Measurements from ENCODE around the gene NDUFAF7. TPM values are rescaled to one million over a fixed set of nuclear protein-coding genes. Genes with fewer than 3 reads are reported as not detected.
"Not testable (repeated sequence)": the region's sequence is repeated elsewhere in the genome, so short reads cannot be mapped to it uniquely, and the experiment has no call there.

The NDUFAF7 gene
- total and polyA plus RNA-seq, 5 donors from 2014 or later, result 5.4 to 26.5 (median 7.1) TPM

DNA sequence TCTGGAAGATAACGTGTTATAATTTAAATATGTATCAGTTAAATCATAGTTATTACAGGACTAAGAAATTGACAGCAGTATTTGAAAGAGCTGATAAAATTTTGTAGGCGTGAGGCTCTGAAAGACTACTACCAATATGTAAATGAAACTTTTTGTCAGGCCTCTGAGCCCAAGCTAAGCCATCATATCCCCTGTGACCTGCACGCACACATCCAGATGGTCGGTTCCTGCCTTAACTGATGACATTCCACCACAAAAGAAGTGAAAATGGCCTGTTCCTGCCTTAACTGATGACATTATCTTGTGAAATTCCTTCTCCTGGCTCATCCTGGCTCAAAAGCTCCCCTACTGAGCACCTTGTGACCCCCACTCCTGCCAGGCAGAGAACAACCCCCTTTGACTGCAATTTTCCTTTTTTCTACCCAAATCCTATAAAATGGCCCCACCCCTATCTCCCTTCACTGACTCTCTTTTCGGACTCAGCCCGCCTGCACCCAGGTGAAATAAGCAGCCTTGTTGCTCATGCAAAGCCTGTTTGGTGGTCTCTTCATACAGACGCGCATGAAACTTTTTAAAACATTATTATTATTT lies 26.3 kb upstream of the NDUFAF7 start:
- ATAC-seq (ENCODE audit: low read depth in 2 of 2); H3K27me3 ChIP-seq (ENCODE audit: control insufficient read depth, insufficient read depth, low read length); H3K4me3 ChIP-seq (ENCODE audit: low read depth, low read length); H3K4me1 ChIP-seq (ENCODE audit: control insufficient read depth, insufficient read depth, low read length, poor library complexity, severe bottlenecking); H3K27ac Mint-ChIP-seq; H3K27ac ChIP-seq (ENCODE audit: insufficient read depth, low read length, poor library complexity, severe bottlenecking); H3K4me3 Mint-ChIP-seq; H3K27me3 Mint-ChIP-seq; DNase-seq: not testable (repeated sequence)
- H3K4me1 Mint-ChIP-seq, result peaks cover 36 to 47% (median 41%) of the 10 kb centered on the region in 4 donors
- peaks cover 14 to 29% of the 10 kb centered on the region in 2 experiments for H3K9me3 ChIP-seq (ENCODE audit: control insufficient read depth in 2 of 2, low read length in 2 of 2)
- H3K9me3 Mint-ChIP-seq, result peaks cover 6 to 44% (median 19%) of the 10 kb centered on the region in 7 donors
- H3K36me3 Mint-ChIP-seq, result peaks cover 80% of the 10 kb centered on the region
- peaks cover 91% of the 10 kb centered on the region for H3K36me3 ChIP-seq (ENCODE audit: control insufficient read depth, insufficient read depth, low read length)

DNA sequence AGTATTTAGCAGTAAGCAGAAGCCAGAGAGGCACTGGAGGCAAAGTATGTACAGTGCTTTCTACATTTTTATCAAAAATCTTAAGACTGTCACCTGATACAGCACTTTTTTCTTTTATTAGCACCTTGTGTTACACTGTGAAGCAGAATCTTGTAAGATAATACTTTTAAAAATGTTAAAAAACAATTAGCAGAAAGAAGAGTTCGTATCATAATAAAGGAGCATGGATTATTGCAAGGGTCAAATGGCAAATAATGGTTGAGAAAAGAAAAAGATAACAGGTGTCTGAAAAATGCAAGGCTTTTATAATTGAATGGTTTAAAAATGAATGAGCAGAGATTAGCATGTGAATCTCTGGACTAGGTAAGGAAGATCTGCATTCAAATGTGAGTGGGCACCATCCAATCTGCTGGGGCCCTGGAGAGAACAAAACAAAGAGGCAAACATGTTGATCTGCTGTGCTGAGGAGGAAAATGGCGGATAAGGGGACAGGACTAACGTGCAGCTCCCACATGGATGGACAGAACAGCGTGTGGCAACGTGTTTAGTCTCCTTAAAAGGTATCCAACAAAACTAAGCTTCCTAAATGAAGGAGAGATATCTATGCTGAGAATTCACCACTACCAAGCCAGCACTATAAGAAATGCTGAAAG lies 25.6 kb upstream of the NDUFAF7 start:
- peaks cover 6 to 49% (median 19%) of the 10 kb centered on the region in 7 donors for H3K9me3 Mint-ChIP-seq
- peaks cover 32 to 47% (median 38%) of the 10 kb centered on the region in 4 donors for H3K4me1 Mint-ChIP-seq
- H3K27ac Mint-ChIP-seq, result no peak overlapping the region
- peaks cover 87% of the 10 kb centered on the region for H3K36me3 Mint-ChIP-seq
- Histone ChIP-seq H3K36me3 (ENCODE audit: control insufficient read depth, insufficient read depth, low read length) (peaks cover 97% of the 10 kb centered on the region), H3K4me1 (ENCODE audit: control insufficient read depth, insufficient read depth, low read length, poor library complexity, severe bottlenecking) (peaks cover 3% of the 10 kb centered on the region), H3K27ac (ENCODE audit: insufficient read depth, low read length, poor library complexity, severe bottlenecking) (no peak overlapping the region), H3K27me3 (ENCODE audit: control insufficient read depth, insufficient read depth, low read length) (no peaks in the 10 kb centered on the region), H3K9me3 (ENCODE audit: control insufficient read depth in 2 of 2, low read length in 2 of 2) (peaks cover 14 to 32% of the 10 kb centered on the region in 2 experiments), H3K4me3 (ENCODE audit: low read depth, low read length) (no peak overlapping the region)
- ATAC-seq (ENCODE audit: low read depth in 2 of 2), result no peak
- H3K27me3 Mint-ChIP-seq, result no peaks in the 10 kb centered on the region
- H3K4me3 Mint-ChIP-seq, result no peak overlapping the region
- no peak for DNase-seq

DNA sequence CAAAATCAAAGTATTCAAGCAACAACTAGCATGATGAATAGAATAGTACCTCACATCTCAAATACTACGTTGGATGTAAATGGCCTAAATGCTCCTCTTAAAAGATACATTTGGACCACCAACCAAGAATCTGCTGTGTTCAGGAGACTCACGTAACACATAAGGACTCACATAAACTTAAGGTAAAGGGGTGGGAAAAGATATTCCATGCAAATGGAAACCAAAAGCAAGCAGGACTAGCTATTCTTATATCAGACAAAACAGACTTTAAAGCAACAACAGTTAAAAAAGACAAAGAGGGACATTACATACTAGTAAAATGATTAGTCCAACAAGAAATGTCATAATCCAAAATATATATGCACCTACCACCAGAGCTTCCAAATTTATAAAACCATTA lies 24.7 kb upstream of the NDUFAF7 start:
- Mint-ChIP-seq H3K36me3 (peaks cover 89% of the 10 kb centered on the region), H3K4me1 (peaks cover 27 to 38% (median 33%) of the 10 kb centered on the region in 4 donors), H3K9me3 (peaks cover 6 to 49% (median 19%) of the 10 kb centered on the region in 7 donors), H3K27ac (peak overlapping the region in 2 of 3 donors; percentile 0 to 22)
- not testable (repeated sequence) for H3K4me1 ChIP-seq (ENCODE audit: control insufficient read depth, insufficient read depth, low read length, poor library complexity, severe bottlenecking); H3K27ac ChIP-seq (ENCODE audit: insufficient read depth, low read length, poor library complexity, severe bottlenecking); H3K4me3 ChIP-seq (ENCODE audit: low read depth, low read length); ATAC-seq (ENCODE audit: low read depth in 2 of 2); H3K27me3 ChIP-seq (ENCODE audit: control insufficient read depth, insufficient read depth, low read length); DNase-seq; H3K4me3 Mint-ChIP-seq; H3K27me3 Mint-ChIP-seq
- H3K36me3 ChIP-seq (ENCODE audit: control insufficient read depth, insufficient read depth, low read length), result peaks cover 97% of the 10 kb centered on the region
- peaks cover 14 to 32% of the 10 kb centered on the region in 2 experiments for H3K9me3 ChIP-seq (ENCODE audit: control insufficient read depth in 2 of 2, low read length in 2 of 2)

DNA sequence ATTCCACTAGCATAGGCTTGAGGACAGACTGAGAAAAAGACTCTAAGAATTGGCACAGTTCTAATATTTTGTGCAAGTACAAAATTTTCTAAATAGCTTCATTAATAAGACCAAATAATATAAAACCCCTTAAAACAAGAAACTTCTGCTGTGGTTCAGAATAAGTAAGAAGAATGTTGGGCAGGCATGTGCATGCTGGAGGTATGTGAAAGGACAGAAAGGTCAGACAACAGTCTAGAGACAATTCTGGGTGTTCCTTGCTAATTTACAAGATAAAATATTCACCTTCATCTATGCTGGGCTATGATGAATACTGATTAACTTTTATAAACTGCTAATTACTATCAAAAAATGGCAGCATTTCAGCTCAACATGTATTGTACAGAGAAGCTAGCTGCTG lies 20.2 kb upstream of the NDUFAF7 start:
- peak overlapping the region in 1 of 3 donors; percentile 1 for H3K27ac Mint-ChIP-seq
- Histone ChIP-seq H3K4me1 (ENCODE audit: control insufficient read depth, insufficient read depth, low read length, poor library complexity, severe bottlenecking) (no peaks in the 10 kb centered on the region), H3K4me3 (ENCODE audit: low read depth, low read length) (no peak overlapping the region), H3K9me3 (ENCODE audit: control insufficient read depth in 2 of 2, low read length in 2 of 2) (peaks cover 13 to 25% of the 10 kb centered on the region in 2 experiments), H3K36me3 (ENCODE audit: control insufficient read depth, insufficient read depth, low read length) (peaks cover 95% of the 10 kb centered on the region), H3K27me3 (ENCODE audit: control insufficient read depth, insufficient read depth, low read length) (no peaks in the 10 kb centered on the region), H3K27ac (ENCODE audit: insufficient read depth, low read length, poor library complexity, severe bottlenecking) (no peak overlapping the region)
- H3K4me3 Mint-ChIP-seq, result no peak overlapping the region
- H3K36me3 Mint-ChIP-seq, result peaks cover 66% of the 10 kb centered on the region
- no peaks in the 10 kb centered on the region for H3K27me3 Mint-ChIP-seq
- DNase-seq (no peak), ATAC-seq (ENCODE audit: low read depth in 2 of 2) (no peak)
- peaks cover 6 to 40% (median 19%) of the 10 kb centered on the region in 7 donors for H3K9me3 Mint-ChIP-seq
- peaks cover 19 to 33% (median 25%) of the 10 kb centered on the region in 4 donors for H3K4me1 Mint-ChIP-seq

DNA sequence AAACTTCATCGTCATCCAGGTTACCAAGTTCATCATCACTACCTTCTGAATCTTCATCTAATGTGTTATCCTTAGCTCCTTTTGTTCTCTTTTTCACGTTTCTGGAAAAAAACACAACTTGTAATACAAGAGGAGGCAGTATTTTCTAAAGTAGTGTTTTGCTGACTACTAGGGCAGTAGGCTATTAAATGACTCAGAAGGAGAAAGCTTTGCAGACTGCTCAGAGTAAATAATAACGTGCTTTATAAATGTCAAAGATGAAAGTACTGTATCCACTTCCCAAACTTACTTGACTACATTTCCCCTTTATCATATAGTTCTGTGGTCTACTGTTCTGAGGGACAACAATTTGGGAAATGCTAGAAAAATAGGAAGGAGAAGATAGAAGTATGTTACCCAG lies 19.5 kb upstream of the NDUFAF7 start:
- Histone ChIP-seq H3K27ac (ENCODE audit: insufficient read depth, low read length, poor library complexity, severe bottlenecking) (no peak overlapping the region), H3K27me3 (ENCODE audit: control insufficient read depth, insufficient read depth, low read length) (no peaks in the 10 kb centered on the region), H3K4me1 (ENCODE audit: control insufficient read depth, insufficient read depth, low read length, poor library complexity, severe bottlenecking) (no peaks in the 10 kb centered on the region), H3K36me3 (ENCODE audit: control insufficient read depth, insufficient read depth, low read length) (peaks cover 95% of the 10 kb centered on the region), H3K9me3 (ENCODE audit: control insufficient read depth in 2 of 2, low read length in 2 of 2) (peaks cover 13 to 25% of the 10 kb centered on the region in 2 experiments), H3K4me3 (ENCODE audit: low read depth, low read length) (no peak overlapping the region)
- Mint-ChIP-seq H3K9me3 (peaks cover 2 to 35% (median 15%) of the 10 kb centered on the region in 7 donors), H3K27me3 (no peaks in the 10 kb centered on the region), H3K4me1 (peaks cover 17 to 39% (median 25%) of the 10 kb centered on the region in 4 donors), H3K36me3 (peaks cover 66% of the 10 kb centered on the region), H3K4me3 (no peak overlapping the region), H3K27ac (peak overlapping the region in 2 of 3 donors; percentile 1 to 45)
- ATAC-seq (ENCODE audit: low read depth in 2 of 2), result no peak
- DNase-seq, result no peak

DNA sequence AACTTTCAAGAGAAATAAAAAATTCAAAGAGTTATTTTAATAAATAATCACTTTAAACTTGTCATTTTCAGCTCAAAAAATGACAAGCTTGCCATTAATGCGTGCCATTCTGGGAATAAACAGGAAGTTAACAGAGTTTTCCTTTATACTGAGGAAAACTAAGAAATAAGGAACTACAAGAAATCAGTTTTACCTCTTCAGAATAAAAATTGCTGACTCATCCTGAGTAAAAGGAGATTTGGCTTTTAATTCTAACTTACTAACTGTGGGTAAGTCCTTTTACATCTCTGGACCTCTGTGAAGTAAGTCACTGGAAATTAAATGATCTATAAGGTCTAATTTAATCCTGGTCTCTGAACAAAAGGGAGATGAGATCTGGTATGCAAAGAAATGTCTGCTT lies 16.2 kb upstream of the NDUFAF7 start:
- Histone ChIP-seq H3K27ac (ENCODE audit: insufficient read depth, low read length, poor library complexity, severe bottlenecking) (no peak overlapping the region), H3K4me1 (ENCODE audit: control insufficient read depth, insufficient read depth, low read length, poor library complexity, severe bottlenecking) (no peaks in the 10 kb centered on the region), H3K36me3 (ENCODE audit: control insufficient read depth, insufficient read depth, low read length) (peaks cover 82% of the 10 kb centered on the region), H3K9me3 (ENCODE audit: control insufficient read depth in 2 of 2, low read length in 2 of 2) (peaks cover 0 to 2% of the 10 kb centered on the region in 2 experiments), H3K4me3 (ENCODE audit: low read depth, low read length) (no peak overlapping the region), H3K27me3 (ENCODE audit: control insufficient read depth, insufficient read depth, low read length) (no peaks in the 10 kb centered on the region)
- H3K4me3 Mint-ChIP-seq, result no peak overlapping the region
- H3K4me1 Mint-ChIP-seq, result peaks cover 2 to 19% (median 8%) of the 10 kb centered on the region in 4 donors
- peak overlapping the region in 1 of 3 donors; percentile 39 for H3K27ac Mint-ChIP-seq
- DNase-seq (no peak), ATAC-seq (ENCODE audit: low read depth in 2 of 2) (no peak)
- H3K9me3 Mint-ChIP-seq, result peaks cover 0 to 4% (median 0%) of the 10 kb centered on the region in 7 donors
- H3K36me3 Mint-ChIP-seq, result peaks cover 45% of the 10 kb centered on the region
- H3K27me3 Mint-ChIP-seq, result no peaks in the 10 kb centered on the region

DNA sequence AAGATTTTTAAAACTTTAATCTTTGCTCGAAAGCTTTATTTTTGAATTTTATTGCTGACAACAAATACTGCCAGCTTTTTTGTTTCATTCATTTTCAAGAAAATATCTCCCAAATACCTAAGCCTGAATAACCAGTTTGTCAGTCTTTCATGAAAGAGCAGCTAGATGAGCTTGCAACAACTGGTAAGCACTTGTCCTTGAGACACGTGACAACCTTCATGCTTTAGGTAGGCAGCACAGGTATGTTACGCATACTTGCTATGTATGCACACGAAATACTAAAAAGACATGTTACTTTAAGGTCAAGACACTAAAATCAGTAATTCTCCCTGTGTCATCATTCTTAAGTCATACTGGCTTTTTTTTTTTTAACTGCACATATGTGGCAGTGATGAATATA lies 12.4 kb upstream of the NDUFAF7 start:
- Histone ChIP-seq H3K4me1 (ENCODE audit: control insufficient read depth, insufficient read depth, low read length, poor library complexity, severe bottlenecking) (no peaks in the 10 kb centered on the region), H3K27me3 (ENCODE audit: control insufficient read depth, insufficient read depth, low read length) (no peaks in the 10 kb centered on the region), H3K9me3 (ENCODE audit: control insufficient read depth in 2 of 2, low read length in 2 of 2) (no peaks in the 10 kb centered on the region), H3K4me3 (ENCODE audit: low read depth, low read length) (no peak overlapping the region), H3K27ac (ENCODE audit: insufficient read depth, low read length, poor library complexity, severe bottlenecking) (no peak overlapping the region), H3K36me3 (ENCODE audit: control insufficient read depth, insufficient read depth, low read length) (peaks cover 76% of the 10 kb centered on the region)
- Mint-ChIP-seq H3K4me1 (peaks cover 16 to 28% (median 19%) of the 10 kb centered on the region in 4 donors), H3K36me3 (peaks cover 51% of the 10 kb centered on the region), H3K27ac (no peak overlapping the region), H3K9me3 (no peaks in the 10 kb centered on the region), H3K27me3 (no peaks in the 10 kb centered on the region), H3K4me3 (no peak overlapping the region)
- DNase-seq (no peak), ATAC-seq (ENCODE audit: low read depth in 2 of 2) (no peak)
